G401 (cell line): ENCODE results near the gene INO80E. TPM values are rescaled to one million over a fixed set of nuclear protein-coding genes. Genes with fewer than 3 reads are reported as not detected.

Source experiments
- DNase-seq: peaks from one replicate; pipeline ENCODE4 v3.0.0-alpha.2; 2015; ENCODE audit warnings: low spot score
- in situ Hi-C: cut with HindIII; loops from 2 replicates; pipeline ENCODE4 v1.10.0; 2016; ENCODE audit warnings: low sequenced_read_pairs, mixed read lengths
- total RNA-seq: library from RNA; depleted of rRNA; stranded (reverse); fragments of >200 nt; shearing (Covaris generic); gene quantifications from 2 replicates; pipeline ENCODE4 v1.2.3, GENCODE V29; 2014

Gene INO80E
- total RNA-seq, 1 experiment from 2014 or later = 97.0 TPM

DNA sequence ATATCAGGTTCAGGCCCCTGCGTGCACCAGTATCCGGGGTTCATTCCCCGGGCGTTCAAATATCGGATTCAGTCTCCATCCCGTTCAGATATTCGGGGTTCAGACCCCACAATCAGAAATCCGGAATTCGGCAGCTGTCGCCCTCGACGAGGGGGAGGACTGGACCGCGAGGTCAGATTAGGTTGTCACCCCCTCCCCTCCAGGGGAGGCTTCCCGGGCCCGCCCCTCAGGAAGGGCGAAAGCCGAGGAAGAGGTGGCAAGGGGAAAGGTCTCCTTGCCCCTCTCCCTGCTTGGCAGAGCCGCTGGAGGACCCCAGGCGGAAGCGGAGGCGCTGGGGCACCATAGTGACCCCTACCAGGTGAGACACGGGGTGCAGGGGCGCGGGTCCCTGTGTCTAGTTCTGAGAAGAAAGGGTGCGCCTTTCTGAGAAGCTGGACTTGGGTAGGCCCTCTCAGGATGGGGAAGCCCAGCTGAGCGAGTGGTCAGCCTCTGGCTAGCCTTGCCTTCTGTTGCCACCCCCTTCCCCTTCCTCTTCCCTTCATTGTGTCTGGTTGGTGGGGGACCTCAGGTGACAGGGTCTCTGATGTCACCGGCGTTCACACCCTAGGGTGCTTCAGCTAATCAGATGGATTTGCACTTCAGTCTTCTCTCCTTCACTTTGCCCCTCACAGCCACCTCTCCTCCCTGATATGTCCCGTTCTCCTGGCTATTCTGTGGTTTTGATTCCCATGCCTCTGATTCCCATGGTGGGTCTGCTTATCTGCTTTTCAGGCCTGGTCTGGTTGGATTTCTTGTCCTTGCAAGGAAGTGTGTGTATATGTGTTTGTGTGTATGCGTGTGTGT is 21.5 kb upstream of the INO80E start:
- in situ Hi-C loops = no loop called here
- DNase-seq = no peak

DNA sequence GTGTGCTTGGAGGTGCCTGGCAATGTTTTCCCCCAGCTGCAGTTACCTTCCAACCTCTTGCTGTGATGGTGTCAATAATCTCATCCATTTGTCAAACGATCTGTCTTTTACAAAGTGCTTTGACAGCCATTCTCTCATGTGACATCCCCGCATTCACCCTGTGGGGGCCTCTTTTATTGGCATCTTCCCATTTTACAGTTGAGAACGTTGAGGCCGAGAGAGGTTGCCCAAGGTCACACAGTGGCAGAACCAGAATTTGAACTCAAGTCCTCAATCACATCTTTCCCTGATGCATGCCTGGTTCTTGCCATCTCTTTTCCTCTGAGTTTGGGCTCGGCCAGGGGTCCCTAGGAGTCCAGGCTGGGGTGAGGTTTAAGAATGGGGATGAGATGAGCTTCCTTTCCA is 20.9 kb upstream of the INO80E start:
- in situ Hi-C loops = no loop called here
- no peak for DNase-seq

GRCh38 chr16:29975811-29976511 is 20.1 kb upstream of the INO80E start:
- in situ Hi-C loops = no loop called here
- peak; percentile 29 for DNase-seq

GRCh38 chr16:29977063-29977825 is 18.8 kb upstream of the INO80E start:
- in situ Hi-C loops = no loop called here
- no peak for DNase-seq

- no peak for DNase-seq
- in situ Hi-C loops = no loop called here
Measured at GRCh38 chr16:29978081-29978480, 18.0 kb upstream of the INO80E start.

GRCh38 chr16:29978564-29979270 is 17.3 kb upstream of the INO80E start:
- DNase-seq = no peak
- in situ Hi-C loops = no loop called here

DNA sequence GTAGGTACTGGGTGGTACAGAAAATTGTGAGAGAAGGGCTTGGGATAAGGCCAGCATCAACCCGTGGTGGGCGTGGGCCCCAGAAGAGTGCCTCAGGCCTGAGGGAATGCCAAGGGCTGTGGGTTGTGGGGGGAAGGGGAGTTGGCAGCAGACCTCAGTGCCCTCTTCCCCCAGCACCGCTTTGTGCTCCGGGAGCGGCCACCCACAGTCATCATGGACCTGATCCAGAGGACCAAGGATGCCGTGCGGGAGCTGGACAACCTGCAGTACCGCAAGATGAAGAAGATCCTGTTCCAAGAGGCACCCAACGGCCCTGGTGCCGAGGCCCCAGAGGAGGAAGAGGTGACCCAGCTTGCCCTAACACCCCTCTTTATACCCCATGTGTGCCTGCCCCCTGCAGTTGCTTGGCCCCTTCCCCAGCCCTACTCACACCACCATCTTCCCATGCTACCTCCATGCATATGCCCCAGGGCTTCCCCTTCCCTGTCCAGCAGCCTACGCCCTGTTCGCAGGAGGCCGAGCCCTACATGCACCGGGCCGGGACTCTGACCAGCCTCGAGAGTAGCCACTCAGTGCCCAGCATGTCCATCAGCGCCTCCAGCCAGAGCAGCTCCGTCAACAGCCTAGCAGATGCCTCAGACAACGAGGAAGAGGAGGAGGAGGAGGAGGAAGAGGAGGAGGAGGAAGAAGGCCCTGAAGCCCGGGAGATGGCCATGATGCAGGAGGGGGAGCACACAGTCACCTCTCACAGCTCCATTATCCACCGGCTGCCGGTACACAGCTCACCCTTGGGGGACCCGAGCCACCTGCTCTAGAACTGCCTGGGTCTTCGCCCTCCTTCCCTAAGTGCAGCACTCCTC is 13.3 kb upstream of the INO80E start:
- no peak for DNase-seq
- in situ Hi-C loops = no loop called here

GRCh38 chr16:29983420-29984136 is 12.5 kb upstream of the INO80E start:
- in situ Hi-C loops = no loop called here
- no peak for DNase-seq

DNA sequence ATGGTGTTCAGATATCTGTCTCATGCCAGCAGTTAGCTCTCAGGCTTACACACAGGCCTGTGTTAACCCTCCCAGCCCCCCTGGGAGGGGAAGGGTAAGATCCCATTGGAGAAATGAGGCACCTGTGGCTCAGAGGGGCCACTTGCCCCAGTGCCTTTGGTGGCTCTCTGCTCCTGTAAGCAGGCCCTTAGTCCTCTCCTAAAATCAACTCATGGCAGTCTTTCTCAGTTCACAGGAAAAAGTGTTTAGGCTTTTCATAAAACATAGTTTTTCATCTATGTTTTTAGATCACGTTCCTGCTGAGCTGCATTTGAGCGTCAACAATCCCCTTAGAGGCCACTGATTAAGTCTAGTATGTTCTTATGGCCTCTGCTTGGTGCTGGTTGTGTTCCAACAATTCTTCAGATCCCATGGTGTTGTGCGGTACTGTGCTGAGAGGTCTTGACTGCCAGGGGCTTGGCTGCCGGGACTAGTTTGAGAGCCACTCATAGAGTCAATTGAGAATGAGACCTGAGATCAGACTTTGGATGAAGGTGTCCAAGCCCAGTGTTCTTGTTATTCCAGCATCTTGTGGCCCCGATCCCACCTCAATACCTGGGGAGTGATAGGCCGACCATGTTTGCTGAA is 11.8 kb upstream of the INO80E start:
- in situ Hi-C loops = no loop called here
- DNase-seq = no peak

- in situ Hi-C loops = no loop called here
- no peak for DNase-seq
Measured at GRCh38 chr16:29984764-29985147, 11.3 kb upstream of the INO80E start.

DNA sequence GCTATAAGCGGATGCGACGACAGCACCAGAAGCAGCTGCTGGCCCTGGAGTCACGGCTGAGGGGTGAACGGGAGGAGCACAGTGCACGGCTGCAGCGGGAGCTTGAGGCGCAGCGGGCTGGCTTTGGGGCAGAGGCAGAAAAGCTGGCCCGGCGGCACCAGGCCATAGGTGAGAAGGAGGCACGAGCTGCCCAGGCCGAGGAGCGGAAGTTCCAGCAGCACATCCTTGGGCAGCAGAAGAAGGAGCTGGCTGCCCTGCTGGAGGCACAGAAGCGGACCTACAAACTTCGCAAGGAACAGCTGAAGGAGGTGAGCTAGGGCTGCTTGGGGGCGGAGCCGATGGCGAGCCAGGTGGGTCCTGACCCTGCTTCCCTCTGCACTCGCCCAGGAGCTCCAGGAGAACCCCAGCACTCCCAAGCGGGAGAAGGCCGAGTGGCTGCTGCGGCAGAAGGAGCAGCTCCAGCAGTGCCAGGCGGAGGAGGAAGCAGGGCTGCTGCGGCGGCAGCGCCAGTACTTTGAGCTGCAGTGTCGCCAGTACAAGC is 10.7 kb upstream of the INO80E start:
- DNase-seq = no peak
- in situ Hi-C loops = no loop called here

GRCh38 chr16:29986231-29986630 is 9.8 kb upstream of the INO80E start:
- in situ Hi-C loops = no loop called here
- DNase-seq = no peak

DNA sequence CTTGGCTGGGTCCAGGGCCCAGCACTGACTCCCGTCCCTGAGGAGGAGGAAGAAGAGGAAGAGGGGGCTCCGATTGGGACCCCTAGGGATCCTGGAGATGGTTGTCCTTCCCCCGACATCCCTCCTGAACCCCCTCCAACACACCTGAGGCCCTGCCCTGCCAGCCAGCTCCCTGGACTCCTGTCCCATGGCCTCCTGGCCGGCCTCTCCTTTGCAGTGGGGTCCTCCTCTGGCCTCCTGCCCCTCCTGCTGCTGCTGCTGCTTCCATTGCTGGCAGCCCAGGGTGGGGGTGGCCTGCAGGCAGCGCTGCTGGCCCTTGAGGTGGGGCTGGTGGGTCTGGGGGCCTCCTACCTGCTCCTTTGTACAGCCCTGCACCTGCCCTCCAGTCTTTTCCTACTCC is 9.1 kb upstream of the INO80E start:
- no peak for DNase-seq
- in situ Hi-C loops = no loop called here

DNA sequence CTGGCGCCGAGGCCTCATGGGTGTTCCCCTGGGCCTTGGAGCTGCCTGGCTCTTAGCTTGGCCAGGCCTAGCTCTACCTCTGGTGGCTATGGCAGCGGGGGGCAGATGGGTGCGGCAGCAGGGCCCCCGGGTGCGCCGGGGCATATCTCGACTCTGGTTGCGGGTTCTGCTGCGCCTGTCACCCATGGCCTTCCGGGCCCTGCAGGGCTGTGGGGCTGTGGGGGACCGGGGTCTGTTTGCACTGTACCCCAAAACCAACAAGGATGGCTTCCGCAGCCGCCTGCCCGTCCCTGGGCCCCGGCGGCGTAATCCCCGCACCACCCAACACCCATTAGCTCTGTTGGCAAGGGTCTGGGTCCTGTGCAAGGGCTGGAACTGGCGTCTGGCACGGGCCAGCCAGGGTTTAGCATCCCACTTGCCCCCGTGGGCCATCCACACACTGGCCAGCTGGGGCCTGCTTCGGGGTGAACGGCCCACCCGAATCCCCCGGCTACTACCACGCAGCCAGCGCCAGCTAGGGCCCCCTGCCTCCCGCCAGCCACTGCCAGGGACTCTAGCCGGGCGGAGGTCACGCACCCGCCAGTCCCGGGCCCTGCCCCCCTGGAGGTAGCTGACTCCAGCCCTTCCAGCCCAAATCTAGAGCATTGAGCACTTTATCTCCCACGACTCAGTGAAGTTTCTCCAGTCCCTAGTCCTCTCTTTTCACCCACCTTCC is 8.5 kb upstream of the INO80E start:
- in situ Hi-C loops = no loop called here
- no peak for DNase-seq

DNA sequence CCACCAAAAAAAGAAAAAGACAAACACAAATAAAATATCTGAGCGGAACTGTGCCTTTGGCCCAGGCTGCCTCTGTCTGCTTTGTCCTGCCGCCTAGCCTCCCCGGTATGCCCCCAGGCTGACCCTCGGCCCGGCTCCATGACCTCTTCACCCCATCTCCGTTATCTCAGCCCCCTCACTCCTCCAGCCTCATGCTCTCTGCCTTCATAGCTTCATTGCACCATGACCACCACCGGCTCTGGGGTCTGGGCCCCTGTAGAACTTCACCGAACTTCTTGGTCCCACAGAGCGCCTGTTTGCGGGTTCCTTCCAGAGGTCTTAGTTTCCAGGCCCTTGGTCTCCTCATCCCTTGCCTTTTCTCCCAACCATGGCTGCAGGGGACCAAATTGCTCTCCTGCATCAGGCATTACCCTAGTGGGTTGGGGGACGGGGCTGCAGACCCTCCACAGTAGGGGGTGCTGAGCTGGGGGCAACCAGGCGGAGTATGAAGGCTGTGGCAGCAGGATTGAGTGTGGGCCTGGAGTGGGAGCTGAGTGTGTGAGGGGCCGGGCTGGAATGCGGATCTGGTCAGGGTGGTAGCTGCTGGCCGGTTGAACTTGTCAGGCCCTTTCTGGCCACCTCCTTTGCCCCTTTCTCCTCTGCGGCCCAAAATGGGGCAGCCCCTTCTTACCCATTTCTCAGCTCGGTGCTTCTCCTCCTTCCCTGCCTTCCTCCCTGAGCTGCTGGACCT is 7.5 kb upstream of the INO80E start:
- in situ Hi-C loops = no loop called here

More for the DNA sequence above, 7.5 kb upstream of the INO80E start:
- DNase-seq = no peak
